Gastrocnemius medialis (tissue), 4 donors: ENCODE measurements around the gene CALN1.

Experiments
- CTCF ChIP-seq, 5 experiments: fragments of 450-650 bp in 3 of 5; fragments of 200-600 bp in 2 of 5; sonication (generic) in 2 of 5; IDR thresholded peaks in 4 of 5; conservative IDR thresholded peaks in 1 of 5; 1 replicate in 4 of 5; 2 replicates in 1 of 5; pipeline ENCODE4 v1.5.1; 2016 to 2019; ENCODE audit warnings: antibody characterized with exemption in 5 of 5, mild to moderate bottlenecking in 3 of 5, moderate library complexity in 3 of 5
- POLR2A ChIP-seq, 2 donors: fragments of 450-650 bp; IDR thresholded peaks; one replicate each; pipeline ENCODE4 v1.6.1; 2017; ENCODE audit warnings: antibody characterized with exemption in 2 of 2, mild to moderate bottlenecking in 2 of 2, moderate library complexity in 2 of 2

- TF ChIP-seq CTCF (IDR thresholded peaks at IDR 0.05 in 4 of 5, conservative IDR thresholded peaks at IDR 0.05 in 1 of 5) = no peak
- TF ChIP-seq POLR2A (IDR thresholded peaks at IDR 0.05) = no peak
These were observed 225.0 kb downstream of the CALN1 start for GRCh38 chr7:72187179-72187578.
